NCI-H446 treated with DMSO at 0.1 percent for 48 hours (cell line): ENCODE data around the gene DYRK2.
"Not testable (repeated sequence)": the region's sequence is repeated elsewhere in the genome, so short reads cannot be mapped to it uniquely, and the experiment has no call there.

ENCODE experiments used
- DNase-seq: peaks from one replicate; lab custom pipeline; 2025; lab: John Stamatoyannopoulos, UW

Gene DYRK2

DNA sequence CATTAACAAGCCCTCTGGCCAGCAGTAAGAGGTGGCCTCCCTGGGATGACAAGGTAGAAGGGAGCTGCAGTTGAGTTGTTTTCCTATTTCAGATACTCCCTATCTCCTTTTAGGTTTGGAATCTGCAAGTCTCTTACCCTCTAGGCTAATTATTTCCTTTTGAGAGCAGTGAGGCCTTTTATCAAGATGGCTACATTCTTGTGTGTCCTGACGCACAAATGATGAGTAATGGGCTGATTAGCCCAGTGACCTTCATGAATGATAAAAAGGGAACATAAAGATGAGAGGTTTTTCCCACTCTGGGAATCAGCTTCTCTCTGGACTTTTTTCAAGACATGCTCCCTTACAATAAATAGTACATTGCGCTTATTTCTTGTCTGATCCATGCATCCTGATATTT lies 22.9 kb downstream of the DYRK2 start:
- no peak for DNase-seq

DNA sequence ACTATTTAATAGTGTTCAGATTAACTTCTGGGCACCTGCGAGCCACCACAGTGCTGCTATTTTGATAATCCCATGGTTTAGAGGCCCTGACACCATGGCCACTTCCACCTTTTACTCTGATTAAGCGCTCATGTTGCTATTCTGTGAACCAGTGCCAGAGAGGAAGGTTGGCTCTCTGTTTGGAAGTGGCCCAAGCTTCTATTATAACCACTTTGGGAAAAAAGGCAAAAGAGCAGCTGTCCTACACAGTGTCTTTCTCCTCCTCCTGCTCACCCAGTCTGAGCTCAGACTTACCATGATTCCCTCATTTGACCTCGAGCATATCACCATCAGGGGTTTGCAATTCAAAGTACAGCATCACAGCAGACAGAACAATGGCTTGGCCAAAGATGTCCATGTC lies 23.3 kb downstream of the DYRK2 start:
- peak; percentile 63 for DNase-seq

DNA sequence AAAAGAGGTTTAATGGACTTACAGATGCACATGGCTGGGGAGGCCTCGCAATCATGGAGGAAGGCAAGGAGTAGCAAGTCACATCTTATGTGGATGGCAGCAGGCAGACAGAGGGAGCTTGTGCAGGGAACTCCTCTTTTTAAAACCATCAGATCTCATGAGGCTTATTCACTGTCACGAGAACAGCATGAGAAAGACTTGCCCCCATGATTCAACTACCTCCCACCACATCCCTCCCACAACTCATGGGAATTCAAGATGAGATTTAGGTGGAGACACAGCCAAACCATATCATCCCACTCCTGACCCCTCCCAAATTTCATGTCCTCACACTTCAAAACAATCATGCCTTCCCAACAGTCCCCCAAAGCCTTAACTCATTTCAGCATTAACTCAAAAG lies 24.0 kb downstream of the DYRK2 start:
- DNase-seq = not testable (repeated sequence)

DNA sequence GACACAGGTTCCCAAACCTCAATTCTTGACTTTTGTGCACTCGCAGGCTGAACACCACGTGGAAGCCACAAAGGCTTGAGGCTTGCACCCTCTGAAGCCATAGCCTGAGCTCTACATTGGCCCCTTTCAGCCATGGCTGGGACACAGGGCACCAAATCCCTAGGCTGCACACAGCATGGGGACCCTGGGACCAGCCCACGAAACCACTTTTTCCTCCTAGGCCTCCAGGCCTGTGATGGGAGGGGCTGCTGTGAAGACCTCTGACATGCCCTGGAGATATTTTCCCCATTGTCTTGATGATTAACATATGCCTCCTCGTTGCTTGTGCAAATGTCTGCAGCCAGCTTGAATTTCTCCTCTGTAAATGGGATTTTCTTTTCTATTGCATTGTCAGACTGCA lies 25.0 kb downstream of the DYRK2 start:
- DNase-seq = not testable (repeated sequence)

DNA sequence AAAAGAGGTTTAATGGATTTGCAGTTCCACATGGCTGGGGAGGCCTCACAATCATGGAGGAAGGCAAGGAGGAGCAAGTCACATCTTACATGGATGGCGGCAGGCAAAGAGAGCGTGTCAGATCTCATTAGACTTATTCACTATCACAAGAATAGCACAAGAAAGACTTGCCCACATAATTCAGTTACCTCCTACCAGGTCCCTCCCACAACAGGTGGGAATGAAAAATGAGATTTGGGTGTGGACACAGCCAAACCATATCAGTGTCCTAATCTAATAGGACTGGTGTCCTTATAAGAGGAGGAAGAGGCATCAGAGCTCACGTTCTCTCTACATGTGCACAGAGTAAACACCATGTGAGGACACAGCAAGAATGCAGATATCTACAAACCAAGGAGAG lies 25.9 kb downstream of the DYRK2 start:
- no peak for DNase-seq

DNA sequence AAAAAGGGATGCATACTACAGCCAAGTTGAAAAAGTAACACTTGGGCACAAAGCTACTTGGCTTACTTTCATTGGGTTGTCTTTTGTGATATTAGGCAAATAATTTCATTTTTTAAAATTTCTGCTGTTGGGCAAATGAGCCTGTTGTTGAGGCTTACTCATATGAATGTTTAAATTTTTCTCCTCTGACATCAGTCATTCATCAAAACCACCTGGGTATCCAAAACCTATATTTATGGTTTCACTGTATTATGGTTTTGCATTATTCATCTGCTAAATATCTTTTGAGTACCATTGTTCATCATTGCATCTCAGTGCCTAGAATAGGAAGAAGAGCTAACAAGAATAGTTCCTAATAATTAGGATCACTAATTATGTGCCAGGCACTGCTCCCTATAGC lies 28.1 kb downstream of the DYRK2 start:
- no peak for DNase-seq

DNA sequence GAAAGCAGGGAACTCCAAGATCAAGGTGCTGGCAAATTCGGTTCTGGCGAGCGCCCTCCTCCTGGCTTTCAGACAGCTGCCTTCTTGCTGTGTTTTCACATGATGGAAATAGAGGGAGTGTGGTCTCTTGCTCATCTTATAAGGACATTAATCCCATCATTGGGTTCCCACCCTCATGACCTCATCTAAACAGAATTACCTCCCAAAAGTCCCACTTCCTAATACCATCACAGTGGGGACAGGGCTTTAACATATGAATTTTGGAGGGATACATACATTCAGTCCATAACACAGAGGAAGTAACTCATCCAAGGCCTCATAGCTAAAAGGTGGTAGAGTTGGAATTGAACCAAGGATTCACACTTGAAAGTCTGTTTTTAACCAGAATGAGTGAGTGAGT lies 28.6 kb downstream of the DYRK2 start:
- no peak for DNase-seq

DNA sequence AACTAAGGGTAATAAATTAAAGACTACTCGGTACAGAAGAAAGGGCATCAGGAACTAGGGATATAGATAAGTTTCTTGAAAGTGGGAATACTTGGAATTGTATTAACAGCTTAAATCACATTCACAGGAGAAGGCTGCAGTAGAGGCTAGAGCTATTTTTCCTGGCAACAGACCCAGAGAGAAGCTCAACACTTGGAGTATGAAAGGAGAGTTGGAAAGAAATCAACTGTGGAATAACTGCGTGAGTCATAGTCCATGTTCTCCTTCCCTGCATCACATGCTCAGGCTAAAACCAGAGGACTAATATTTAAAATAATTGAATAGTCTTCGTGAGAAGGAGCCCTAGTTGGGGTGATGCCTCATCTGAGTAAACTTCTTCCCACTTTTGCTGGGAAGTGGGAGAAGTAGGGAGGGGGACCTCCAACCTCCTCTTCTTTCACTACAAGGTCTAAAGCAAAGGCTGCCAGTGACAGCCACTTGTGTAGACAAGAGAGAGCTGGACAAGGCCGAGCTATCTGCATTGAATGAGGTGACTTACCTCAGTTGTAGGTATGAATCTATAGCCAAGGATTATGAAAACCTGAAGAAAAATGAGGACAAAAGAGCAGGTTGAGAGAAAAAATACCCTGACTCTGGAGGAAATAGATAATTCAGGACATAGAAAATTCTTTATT lies 32.7 kb downstream of the DYRK2 start:
- DNase-seq = peak; percentile 86

DNA sequence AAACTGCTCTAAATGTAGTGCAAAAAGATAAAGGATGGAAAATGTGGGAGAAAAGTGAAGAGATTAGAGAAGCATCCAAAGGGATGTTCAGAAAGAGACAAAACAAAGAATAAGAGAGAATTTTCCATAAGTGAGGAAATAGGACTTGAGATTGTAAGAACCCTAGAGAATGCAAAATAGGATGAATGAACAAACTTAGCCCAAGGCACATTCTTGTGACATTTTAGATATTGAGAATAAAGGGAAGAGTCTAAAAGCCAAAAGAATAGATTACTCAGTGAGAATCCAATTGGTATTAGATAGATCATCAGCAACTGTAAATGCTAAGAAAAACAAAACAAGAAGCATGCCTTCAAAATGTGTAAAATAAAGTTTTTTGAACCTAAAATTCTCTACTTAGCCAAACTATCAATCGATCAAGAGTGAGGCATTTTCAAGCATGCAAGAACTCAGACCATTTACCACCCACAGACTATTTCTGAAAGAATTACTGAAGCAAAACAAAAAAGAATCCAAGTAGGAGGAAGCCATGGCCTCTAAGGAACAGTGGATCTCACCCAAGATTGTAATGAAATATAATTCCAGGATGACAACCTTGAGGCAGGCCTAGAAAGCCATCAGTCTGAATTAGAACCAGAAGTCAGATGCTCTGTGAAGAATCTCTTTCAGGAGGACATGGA lies 33.5 kb downstream of the DYRK2 start:
- DNase-seq = no peak

DNA sequence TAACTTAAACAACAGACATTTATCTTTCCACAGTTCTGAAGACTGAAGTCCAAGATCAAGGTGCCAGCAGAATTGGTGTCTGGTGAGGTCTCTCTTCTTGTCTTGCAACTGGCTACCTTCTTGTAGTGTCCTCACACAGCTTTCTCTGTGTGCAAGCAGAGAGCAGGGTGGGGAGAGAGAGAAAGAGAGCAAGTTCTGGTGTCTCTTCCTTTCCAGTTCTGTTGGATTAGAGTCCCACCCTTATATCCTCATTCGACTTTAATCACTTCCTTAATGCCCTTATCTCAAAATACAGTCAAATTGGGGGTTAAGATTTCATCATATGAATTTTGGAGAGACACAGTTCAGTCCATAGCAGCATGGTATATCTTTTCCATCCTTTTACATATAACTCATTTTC lies 40.8 kb downstream of the DYRK2 start:
- no peak for DNase-seq

DNA sequence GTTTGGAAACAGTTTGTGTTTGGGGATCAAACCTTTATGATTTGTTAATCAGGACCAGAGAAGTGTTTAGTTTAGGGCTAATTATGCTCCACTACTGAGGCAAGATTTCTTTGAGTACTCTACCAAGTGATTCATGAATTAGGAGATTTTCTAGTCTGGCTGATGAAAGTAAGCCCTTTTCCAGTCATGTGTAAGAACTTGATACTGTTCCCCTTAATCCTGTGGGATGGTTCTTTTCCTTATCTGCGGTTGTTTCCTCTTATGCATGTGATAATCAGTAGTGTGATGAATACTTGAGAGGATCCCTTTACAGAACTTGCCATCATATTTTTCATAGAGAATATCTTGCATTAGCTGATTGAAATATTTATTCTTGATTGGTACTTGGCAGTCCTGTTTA lies 42.1 kb downstream of the DYRK2 start:
- DNase-seq = no peak

DNA sequence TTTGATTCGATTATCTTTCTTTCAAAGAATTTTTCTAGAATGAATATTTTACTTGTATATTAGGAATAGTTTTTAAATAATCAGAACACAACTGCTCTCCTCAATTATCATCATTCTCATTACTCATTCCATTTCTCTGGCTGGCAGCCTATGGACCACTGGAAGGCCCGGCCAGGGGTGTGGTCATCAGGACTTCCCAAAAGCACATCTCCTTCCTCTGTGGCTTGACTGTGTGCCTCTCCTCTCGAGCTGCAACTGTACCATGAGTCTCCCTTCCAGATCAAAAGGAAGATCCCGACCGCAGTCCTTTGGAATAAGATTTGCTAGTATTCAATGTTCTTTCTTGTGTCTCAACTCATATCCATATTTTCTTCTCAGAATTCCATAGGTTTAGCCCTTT lies 42.7 kb downstream of the DYRK2 start:
- no peak for DNase-seq

DNA sequence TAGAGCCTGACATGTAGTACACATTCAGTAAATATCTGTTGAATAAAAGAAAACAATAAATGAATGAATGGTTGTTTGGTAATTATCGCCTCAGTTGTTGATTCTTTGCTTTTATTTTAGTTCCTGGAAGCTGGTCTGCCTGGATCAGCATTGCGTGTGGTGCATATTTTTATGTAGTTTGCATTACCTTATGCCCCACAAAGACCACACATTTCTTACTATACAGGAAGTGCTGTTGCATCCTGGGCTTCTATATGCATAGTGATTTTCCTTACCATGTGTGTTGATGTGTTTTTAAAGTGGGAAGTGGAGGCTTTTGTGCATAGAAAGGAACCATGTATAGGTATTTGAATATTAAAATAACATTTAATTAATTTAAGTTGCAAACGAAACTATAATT lies 43.6 kb downstream of the DYRK2 start:
- no peak for DNase-seq

DNA sequence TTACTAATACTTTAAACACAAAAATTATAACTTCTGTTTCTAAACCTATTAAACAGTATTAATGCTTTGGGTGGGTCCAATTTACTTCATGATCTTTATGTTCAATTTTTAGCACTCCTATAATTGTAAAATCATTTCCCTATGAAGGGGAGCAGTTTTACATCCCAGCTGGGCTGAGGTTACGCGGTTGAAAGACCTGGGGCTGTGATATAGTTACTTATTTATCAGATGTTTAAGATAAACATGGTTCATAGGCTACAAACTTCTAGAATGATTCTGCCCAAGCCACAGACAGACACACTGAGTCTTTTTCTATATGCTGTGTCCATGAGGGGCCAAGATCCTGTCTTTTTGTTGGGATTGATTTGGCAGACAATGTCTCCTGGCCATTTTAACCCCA lies 44.4 kb downstream of the DYRK2 start:
- no peak for DNase-seq

DNA sequence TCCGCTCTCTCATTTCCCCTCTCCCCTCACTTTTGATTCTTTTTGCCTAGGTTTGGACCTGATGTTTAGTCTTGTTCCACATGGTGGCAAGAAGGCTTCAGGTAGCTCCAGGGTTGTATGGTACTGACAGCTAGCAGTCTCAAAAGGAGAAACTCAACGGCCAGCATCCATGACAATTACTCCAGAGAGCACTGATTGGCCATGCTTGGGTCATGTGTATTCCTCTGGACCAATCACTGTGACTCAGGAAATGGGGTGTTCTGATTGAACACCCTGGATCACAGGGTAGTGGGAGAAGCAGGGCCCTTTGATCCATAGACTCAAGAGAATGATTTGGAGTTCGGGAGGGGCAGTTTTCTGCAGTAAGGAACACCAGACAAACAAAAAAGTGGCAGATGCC lies 45.3 kb downstream of the DYRK2 start:
- DNase-seq = no peak

DNA sequence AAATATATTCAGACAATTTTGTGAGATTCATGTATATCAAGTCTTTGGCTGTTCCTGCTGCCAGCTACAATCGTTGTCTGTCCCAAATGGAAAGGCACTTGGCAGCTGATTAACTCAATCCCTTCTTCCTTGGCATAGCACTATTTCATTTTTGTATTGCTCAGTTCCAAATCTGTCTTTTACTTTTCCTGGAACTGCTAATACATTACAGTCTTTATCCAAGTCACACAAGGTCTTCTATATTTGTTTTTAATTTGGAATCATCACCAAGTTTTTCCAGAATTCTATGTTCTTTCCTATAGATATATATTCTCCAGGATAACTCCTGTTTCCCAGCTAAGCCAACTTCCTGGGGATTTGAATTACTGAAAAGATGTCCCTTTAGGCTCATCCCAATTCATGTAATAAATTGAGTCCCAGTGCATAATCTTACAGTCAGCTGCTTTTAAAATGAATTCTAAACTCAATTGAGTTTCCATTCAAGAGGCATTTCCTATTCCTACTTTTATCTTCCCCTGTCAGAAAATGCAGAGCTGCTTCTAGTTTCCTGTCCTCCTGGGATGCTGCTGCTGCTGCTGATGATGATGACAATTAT lies 45.9 kb downstream of the DYRK2 start:
- DNase-seq = peak; percentile 70

DNA sequence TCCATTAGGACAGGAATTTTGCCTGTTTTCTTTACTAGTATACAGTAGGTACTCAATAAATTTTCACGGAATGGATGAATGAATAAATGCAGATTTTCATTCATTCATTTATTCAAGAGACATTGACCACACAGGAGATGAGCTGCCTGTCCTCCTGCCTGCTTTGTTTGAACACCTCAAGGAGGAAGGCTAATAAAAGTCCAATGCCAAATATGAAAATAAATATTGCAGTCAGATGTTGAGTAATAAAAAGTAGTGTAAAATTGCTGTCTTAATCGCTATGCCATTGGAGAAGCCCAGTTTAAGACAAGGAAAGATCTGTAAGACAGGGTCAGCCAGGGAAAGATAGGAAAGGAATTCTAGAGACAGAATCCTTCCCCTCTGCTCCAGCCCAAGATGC lies 47.4 kb downstream of the DYRK2 start:
- no peak for DNase-seq

DNA sequence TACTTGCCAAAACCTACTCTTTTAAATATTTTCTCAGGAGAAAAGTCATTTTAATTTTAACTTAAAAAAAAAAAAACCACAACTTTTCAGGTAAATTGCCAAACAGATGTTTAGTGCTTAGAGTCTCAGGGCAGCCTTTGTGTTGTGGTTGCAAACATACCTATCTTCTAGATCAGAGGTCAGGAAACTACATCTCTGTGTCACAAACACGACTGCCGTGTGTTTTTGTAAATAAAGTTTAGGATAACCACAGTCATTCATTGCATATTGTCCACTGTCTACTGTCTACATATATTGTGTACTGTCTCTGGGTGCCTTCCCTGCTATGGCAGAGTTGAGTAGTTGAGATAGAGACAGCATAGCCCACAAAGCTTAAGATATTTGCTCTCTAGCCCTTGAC lies 48.9 kb downstream of the DYRK2 start:
- no peak for DNase-seq

DNA sequence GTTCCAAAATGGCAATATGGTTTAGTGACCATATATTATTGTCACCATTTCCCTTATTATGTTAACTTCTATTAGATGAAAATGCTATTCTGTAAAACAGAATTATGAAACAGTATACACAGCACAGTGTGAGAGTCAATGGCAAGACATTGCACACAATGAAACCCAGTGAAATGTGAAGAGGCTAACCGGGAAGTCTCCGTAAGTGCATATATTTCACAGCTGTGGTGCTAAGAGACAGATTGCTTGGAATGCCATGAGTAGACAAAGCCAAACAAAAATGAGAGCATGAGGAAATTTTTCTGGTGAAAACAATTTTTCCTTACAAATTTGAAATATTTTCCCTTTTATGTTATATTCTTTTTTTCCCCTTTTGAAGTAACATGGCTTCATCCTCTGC lies 49.4 kb downstream of the DYRK2 start:
- peak; percentile 19 for DNase-seq

DNA sequence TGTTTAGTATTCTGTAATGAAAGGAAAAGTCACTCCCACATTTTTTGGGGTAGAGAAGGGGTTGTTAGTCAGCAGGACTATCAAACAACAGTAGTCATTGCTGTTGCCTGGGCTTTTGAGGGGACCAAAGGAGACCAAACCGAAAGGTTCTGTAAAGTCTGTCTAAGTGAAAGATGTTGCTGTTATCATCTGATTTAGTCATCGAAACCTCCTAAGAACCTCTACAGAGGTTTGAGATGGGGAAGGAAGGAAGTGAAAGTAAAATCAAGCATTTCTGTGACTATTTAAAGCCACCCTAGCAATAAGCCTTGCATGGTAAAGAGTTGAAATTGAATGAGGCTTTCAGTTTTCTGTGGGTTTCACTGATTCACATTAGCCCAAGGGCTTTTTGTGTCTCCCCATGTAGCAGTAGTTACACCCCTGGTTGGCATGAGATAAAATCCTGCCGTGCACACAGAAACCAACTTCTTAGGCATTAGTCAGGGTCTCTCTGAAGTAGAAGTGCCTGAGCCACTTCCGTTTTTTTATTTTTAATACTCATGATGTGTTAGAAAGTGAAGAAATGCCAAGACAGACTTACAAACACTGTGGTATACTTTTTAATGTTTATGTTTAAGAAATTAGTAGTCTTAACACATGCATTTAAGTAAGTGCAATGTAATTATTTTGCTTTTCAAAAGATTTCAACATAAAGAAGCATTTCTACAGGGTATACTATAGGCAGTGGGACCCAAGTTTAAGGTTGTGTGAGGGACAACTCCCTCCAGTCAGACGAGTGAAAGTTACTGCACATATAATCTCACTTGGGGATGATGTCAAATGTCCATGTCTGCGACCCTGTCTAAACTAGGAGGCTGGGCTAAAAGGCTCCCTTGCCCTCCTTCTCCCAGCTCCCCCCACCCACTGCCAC lies 50.4 kb downstream of the DYRK2 start:
- DNase-seq = no peak

DNA sequence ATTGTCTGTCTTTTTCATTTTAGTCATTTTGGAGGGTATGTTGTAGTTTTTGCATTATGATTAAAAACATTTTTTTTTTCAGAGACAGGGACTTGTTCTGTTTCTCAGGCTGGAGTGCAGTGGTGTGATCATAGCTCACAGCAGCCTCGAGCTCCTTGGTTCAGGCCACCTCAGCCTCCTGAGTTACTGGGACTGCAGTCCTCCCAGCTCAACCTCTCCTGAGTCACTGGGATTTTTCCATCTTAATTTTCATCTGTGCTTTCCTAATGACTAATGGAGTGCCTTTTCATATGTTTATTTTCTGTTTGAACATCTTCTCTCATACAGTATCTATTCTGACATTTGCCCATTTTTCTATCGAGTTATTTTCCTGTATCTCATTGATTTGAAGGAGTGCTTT lies 52.6 kb downstream of the DYRK2 start:
- DNase-seq = no peak

DNA sequence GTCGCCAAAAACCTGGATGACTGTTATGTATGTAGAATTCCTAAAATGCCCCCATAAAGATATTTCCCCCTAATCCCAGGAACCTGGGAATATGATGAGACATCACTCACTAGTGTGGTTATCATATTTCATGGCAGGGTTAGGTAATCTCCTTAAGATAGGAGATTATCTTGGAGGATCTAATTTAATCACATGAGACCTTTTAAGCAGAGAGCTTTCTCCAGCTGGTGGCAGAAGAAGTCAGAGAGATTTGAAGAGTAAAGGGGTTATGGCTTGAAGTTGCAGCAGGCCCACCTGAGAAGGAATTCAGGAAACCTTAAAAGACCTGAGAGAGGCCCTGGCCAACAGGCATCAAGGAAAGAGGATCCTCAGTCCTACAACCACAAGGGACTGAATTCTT lies 53.6 kb downstream of the DYRK2 start:
- DNase-seq = no peak

DNA sequence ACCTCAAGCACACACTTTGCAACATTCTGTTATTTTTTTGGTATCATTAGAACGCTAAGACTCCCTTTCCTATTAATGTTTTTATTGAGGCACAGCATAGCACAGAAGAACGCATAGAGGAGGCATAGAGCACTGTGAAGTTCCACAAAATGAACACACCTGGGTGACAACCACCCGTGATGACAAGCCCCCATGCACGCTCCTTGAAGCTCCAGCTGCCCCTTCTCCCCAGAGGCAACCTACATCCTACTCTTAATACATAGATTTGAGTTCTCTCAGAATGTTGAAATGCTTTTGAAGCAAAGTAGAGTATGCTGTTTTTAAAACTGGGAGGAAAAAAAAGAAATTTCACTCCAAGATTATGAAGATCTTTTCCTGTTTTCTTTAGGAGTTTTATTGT lies 55.5 kb downstream of the DYRK2 start:
- no peak for DNase-seq
